GM13977 (cell line): ENCODE results near the gene SLC6A9.
A peak's percentile ranks its signal among the peaks of the same experiment; 100 is the strongest.

Experiments used
- DNase-seq: peaks from one replicate; pipeline ENCODE4 v3.0.0; 2012; ENCODE audit warnings: low spot score
- in situ Hi-C: fragments of 300-500 bp; cut with MboI; formaldehyde crosslinking; loops from one replicate; pipeline ENCODE4 v1.12.0; 2022; ENCODE audit warnings: low sequenced_read_pairs, low pct_unique_long_range_greater_than_20kb, mixed read lengths, inconsistent platforms; ENCODE audit not compliant: unreplicated experiment
- TF ChIP-seq, protein P1 (sequence below): IDR thresholded peaks from 2 replicates; pipeline ENCODE4 v1.5.1; 2012; ENCODE audit warnings: mild to moderate bottlenecking, control low read depth; ENCODE audit not compliant: insufficient read depth; ENCODE audit errors: extremely low read depth, missing control alignments

The SLC6A9 gene

GRCh38 chr1:44036409-44037139 lies 5.3 kb upstream of the SLC6A9 start:
- peak; percentile 71 for DNase-seq
- in situ Hi-C loops, result loop anchor here (25.0 kb wide), 1 partner anchor 499 kb away; the partner anchor contains the start of gene PTPRF
- TF ChIP-seq, protein P1, sequence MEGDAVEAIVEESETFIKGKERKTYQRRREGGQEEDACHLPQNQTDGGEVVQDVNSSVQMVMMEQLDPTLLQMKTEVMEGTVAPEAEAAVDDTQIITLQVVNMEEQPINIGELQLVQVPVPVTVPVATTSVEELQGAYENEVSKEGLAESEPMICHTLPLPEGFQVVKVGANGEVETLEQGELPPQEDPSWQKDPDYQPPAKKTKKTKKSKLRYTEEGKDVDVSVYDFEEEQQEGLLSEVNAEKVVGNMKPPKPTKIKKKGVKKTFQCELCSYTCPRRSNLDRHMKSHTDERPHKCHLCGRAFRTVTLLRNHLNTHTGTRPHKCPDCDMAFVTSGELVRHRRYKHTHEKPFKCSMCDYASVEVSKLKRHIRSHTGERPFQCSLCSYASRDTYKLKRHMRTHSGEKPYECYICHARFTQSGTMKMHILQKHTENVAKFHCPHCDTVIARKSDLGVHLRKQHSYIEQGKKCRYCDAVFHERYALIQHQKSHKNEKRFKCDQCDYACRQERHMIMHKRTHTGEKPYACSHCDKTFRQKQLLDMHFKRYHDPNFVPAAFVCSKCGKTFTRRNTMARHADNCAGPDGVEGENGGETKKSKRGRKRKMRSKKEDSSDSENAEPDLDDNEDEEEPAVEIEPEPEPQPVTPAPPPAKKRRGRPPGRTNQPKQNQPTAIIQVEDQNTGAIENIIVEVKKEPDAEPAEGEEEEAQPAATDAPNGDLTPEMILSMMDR, result peak; percentile 91

DNA sequence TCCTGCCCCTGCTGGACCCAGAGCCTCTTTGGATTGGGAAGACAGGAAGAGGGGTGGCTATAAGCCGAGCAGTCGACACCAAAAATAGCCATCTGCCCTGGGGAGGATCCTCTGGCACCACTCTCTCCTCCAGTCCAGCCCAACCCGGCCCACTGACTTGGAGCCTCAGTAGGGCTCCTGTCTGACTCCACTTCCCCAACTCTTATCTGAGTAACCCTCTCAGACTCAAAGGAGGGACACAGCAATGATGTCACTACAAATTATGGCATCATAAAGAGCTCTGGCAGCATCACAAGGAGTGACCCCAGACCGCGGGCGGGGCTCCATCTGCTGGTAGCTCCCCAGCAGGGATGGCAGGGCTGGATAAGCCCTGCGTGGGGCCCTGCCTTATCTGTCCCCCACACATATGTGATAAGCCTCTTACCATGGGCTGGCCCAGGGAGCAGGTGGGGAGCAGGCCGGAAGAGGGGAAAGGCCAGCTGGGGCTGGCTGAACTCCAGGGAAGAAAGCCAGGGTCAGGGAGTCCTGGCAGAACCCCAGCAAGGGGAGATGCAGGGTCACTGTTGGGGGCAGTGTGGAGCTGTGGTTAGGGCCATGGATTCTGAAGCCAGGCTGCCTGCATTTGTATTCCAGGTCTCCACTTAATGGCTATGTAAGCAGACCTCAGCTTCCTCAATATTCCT lies 4.6 kb upstream of the SLC6A9 start:
- no peak for DNase-seq
- in situ Hi-C loops, result loop anchor here (25.0 kb wide), 1 partner anchor 499 kb away; the partner anchor contains the start of gene PTPRF
- TF ChIP-seq, protein P1, result no peak

GRCh38 chr1:44034976-44035716 lies 3.9 kb upstream of the SLC6A9 start:
- no peak for DNase-seq
- in situ Hi-C loops, result loop anchor here (25.0 kb wide), 1 partner anchor 498 kb away; the partner anchor contains the start of gene PTPRF
- TF ChIP-seq, protein P1, result no peak

GRCh38 chr1:44034423-44034822 lies 3.2 kb upstream of the SLC6A9 start:
- DNase-seq, result no peak
- TF ChIP-seq, protein P1, result no peak
- in situ Hi-C loops, result loop anchor here (25.0 kb wide), 1 partner anchor 497 kb away; the partner anchor contains the start of gene PTPRF

- TF ChIP-seq, protein P1, result no peak
- no peak for DNase-seq
- in situ Hi-C loops, result loop anchor here (25.0 kb wide), 1 partner anchor 496 kb away; the partner anchor contains the start of gene PTPRF
These were observed 2.5 kb upstream of the SLC6A9 start for GRCh38 chr1:44033756-44034155.

DNA sequence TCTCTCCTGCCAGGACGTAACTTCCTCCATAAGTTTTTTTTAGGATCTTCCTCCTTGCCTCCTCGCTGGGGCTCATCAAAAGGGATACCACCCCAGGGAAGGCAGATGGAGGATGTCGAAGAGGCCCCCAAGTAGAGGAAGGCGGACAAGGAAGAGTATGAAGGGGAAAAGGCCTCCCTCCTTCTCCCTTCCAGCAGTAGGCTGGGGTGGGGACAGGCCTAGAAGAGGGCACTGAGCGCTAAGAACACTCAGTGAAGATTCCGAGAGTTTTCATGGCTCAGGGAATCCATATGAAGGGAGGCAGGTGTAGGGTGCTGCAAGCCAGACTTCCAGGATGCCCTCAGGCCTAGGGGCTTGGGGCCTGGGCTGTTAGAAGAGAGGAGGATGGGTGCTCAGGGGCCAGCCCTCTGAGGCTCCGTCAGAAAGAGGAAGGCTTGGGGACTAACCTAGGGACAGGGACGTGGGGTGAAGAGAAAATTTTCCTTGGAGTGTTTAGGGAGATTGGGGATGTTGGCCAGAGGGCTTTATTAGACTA lies 1.8 kb upstream of the SLC6A9 start:
- TF ChIP-seq, protein P1, result no peak
- in situ Hi-C loops, result loop anchor here (25.0 kb wide), 1 partner anchor 496 kb away; the partner anchor contains the start of gene PTPRF
- DNase-seq, result no peak
